Activated CD4-positive, alpha-beta memory T cell treated with anti-CD3 and anti-CD28 coated beads for 36 hours (primary cell): ENCODE data around the gene ST3GAL3. TPM values are rescaled to one million over a fixed set of nuclear protein-coding genes. Genes with fewer than 3 reads are reported as not detected.

Experiments used
- CTCF ChIA-PET: fragments of 350-600 bp; sonication (Branson Sonifier 250); formaldehyde crosslinking; loops from one replicate; lab custom pipeline; 2021; ENCODE audit warnings: antibody characterized with exemption, inconsistent platforms; lab: Charles Lee
- POLR2A ChIA-PET: fragments of 350-600 bp; sonication (Branson Sonifier 250); formaldehyde crosslinking; loops from one replicate; lab custom pipeline; 2021; ENCODE audit warnings: antibody characterized with exemption; lab: Charles Lee
- DNase-seq: peaks from one replicate; pipeline ENCODE4 v3.0.0-alpha.2; 2020
- H3K27ac Mint-ChIP-seq: one replicate; pipeline ENCODE4 v1.8.0; 2021; ENCODE audit warnings: mixed read lengths
- H3K27me3 Mint-ChIP-seq: one replicate; pipeline ENCODE4 v1.8.0; 2021; ENCODE audit warnings: mixed read lengths
- H3K36me3 Mint-ChIP-seq: one replicate; pipeline ENCODE4 v1.8.0; 2021; ENCODE audit warnings: mixed read lengths
- H3K4me1 Mint-ChIP-seq: one replicate; pipeline ENCODE4 v1.8.0; 2021; ENCODE audit warnings: low read depth, mixed read lengths
- H3K4me3 Mint-ChIP-seq: one replicate; pipeline ENCODE4 v1.8.0; 2021; ENCODE audit warnings: mild to moderate bottlenecking, mixed read lengths
- H3K9me3 Mint-ChIP-seq: one replicate; pipeline ENCODE4 v1.8.0; 2021; ENCODE audit warnings: mixed read lengths
- intact Hi-C: fragments of 100-400 bp; cut with micrococcal nuclease; formaldehyde crosslinking; loops from one replicate; pipeline ENCODE4 v1.15.1; 2023
- total RNA-seq, 2 experiments: library from RNA; stranded (reverse); gene quantifications; one replicate each; pipeline ENCODE4 v1.2.3, GENCODE V29; 2021

Gene ST3GAL3
- total RNA-seq, 2 experiments from 2014 or later, result 14.7 to 16.0 TPM

DNA sequence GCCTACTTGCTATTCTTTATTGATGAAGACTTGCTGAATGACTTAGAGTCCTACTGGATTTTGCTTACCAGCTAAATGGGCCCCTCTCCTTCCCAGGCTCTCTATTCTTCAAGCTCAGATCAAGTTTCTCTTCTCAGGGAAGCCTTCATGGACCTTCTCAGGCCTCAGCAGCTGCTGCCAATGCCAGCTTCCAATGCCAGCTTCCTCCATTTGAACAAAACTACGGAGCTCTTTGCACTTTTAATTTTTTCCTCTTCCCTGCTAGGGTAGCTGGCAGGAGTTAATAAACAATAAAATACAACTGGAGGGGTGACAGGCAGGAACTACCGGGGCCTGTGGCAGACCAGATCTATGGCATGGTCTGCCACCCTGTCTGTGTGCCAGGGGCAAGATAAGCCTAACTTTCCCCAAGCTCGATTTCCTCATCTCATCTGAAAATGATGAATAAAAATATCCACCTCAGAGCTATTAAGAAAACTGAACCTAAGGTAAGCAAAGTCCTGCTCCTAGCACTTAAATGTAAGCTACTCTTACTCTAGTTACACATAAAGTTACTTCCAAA lies 238.4 kb downstream of the ST3GAL3 start:
- no peak for DNase-seq
- CTCF ChIA-PET, result interaction anchor here (0.6 to 5.8 kb wide), 12 partner anchors 9 to 416 kb away, joined by 3 to 122 read pairs (median 6); partner anchors contain the start of genes ARTN, DPH2 and KDM4A
- Mint-ChIP-seq H3K4me3 (peak overlapping the region; percentile 88), H3K4me1 (peaks cover 41% of the 10 kb centered on the region), H3K9me3 (no peaks in the 10 kb centered on the region), H3K27ac (peak overlapping the region; percentile 87), H3K27me3 (no peaks in the 10 kb centered on the region), H3K36me3 (peaks cover 6% of the 10 kb centered on the region)
- POLR2A ChIA-PET, result interaction anchor here (0.6 to 2.3 kb wide), 5 partner anchors 11 to 239 kb away, joined by 3 to 7 read pairs (median 3); partner anchors contain the start of genes ATP6V0B, DPH2 and ST3GAL3
- intact Hi-C loops, result loop anchor here (1.0 to 5.0 kb wide), 7 partner anchors 24 to 418 kb away; partner anchors contain the start of genes ATP6V0B, KDM4A and ST3GAL3

DNA sequence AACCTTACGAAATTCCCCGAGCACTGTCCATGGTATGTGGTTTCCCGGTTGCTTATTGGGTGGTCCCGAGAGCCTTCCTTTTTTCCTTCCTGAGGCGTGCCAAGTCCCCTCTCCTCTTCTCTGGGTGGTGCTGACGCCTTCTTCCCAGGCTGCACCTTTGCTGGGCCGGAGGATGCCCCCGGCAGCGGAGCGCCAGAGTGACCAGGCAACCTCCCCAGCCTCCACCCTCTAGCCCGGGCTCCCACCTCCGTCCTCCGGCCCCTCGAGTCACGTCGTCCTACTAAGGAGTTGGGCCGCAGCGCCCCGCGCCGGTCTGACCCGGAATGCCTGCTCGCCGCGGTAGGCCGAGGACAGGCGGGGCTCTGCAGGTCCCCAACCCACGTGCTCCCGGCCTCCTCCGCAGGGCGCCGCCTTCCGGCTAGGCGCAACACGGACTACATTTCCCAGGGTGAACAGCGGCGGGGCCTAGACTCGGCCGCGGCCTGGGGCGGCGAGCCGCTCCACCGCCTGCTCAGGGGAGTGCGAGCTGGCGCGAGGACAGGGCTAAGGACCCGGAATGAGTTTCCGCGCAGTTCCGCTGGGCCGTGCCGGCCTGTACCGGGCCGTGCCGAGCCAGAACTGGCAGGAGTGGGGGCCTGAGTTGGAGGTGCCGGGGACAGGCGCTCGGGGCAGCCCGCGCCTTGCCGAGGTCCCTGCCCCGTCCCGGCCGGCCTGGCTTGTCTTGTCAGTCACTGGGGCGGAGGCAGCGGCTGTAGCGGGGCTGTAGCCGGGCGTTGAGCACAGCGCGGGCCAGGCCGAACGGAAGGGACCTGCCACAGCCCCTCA lies 239.1 kb downstream of the ST3GAL3 start, which contains the start of gene IPO13:
Gene IPO13, plus strand, starts transcription at position 715 of the 825 bp plus-strand sequence. CDS start 651 bp downstream, outside the sequence.
- CTCF ChIA-PET, result interaction anchor here (0.6 to 5.8 kb wide), 14 partner anchors 12 to 417 kb away, joined by 3 to 122 read pairs (median 6); partner anchors contain the start of genes ARTN, DPH2 and KDM4A
- Mint-ChIP-seq H3K4me3 (peak within 1 kb of the TSS; percentile 88), H3K4me1 (peaks cover 41% of the 10 kb centered on the region), H3K36me3 (peaks cover 6% of the 10 kb centered on the region), H3K27me3 (no peaks in the 10 kb centered on the region), H3K27ac (peak within 1 kb of the TSS; percentile 87), H3K9me3 (no peaks in the 10 kb centered on the region)
- intact Hi-C loops, result loop anchor here (1.0 to 5.0 kb wide), 7 partner anchors 23 to 419 kb away; partner anchors contain the start of genes ATP6V0B, KDM4A and ST3GAL3
- POLR2A ChIA-PET, result interaction anchor here (0.6 to 2.3 kb wide), 7 partner anchors 11 to 239 kb away, joined by 3 to 11 read pairs (median 3); partner anchors contain the start of genes ATP6V0B, DPH2 and ST3GAL3
- peak; percentile 98 for DNase-seq

DNA sequence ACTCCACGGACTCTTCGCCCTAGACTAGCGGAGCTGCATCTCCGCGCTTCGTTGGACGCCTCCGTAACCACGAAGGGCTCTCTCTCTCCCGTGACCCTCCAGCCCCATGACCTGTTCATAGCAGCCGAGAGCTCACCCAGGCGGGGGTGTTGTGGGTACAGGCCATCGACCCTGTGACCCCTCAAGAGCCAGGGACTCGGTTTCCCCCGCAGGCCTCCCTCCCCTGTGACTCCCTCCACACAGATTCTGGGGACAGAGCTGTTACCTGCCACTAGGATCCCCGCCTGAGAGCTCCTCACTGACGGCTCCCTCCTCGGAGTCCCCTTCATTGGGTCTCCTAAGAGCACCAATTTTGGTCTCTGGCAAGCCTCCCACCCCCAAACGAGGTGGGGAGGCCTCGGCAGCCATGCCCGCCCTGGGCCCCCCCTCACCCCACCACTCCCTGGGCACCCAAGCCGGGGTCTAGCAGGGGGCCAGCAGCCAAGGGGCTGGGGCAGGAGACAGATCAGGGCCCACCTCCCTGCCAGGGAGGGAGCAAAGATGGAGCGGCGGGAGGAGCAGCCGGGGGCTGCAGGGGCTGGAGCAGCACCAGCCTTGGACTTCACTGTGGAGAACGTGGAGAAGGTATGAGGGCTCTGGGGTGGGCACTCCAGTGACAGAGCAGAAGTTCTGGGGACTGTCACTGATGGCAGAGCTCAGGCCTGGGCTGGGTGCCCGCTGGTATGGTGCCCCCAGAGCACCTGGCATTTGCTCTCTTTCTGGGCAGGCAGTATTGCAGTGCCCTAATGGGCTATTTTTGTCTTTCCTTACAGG lies 239.9 kb downstream of the ST3GAL3 start:
- Mint-ChIP-seq H3K36me3 (peaks cover 6% of the 10 kb centered on the region), H3K4me3 (peak overlapping the region; percentile 88), H3K4me1 (peaks cover 44% of the 10 kb centered on the region), H3K27ac (peak overlapping the region; percentile 87), H3K27me3 (no peaks in the 10 kb centered on the region), H3K9me3 (no peaks in the 10 kb centered on the region)
- intact Hi-C loops, result loop anchor here (5.0 kb wide), 1 partner anchor 420 kb away; no protein-coding TSS in a partner anchor
- ChIA-PET POLR2A (interaction anchor here (0.6 to 2.3 kb wide), 5 partner anchors 12 to 1101 kb away, joined by 3 to 11 read pairs (median 3); partner anchors contain the start of genes ATP6V0B and ZNF691), CTCF (interaction anchor here (0.7 to 5.8 kb wide), 8 partner anchors 13 to 184 kb away, joined by 3 to 122 read pairs (median 8); partner anchors contain the start of genes ARTN and DPH2)
- DNase-seq, result no peak

DNA sequence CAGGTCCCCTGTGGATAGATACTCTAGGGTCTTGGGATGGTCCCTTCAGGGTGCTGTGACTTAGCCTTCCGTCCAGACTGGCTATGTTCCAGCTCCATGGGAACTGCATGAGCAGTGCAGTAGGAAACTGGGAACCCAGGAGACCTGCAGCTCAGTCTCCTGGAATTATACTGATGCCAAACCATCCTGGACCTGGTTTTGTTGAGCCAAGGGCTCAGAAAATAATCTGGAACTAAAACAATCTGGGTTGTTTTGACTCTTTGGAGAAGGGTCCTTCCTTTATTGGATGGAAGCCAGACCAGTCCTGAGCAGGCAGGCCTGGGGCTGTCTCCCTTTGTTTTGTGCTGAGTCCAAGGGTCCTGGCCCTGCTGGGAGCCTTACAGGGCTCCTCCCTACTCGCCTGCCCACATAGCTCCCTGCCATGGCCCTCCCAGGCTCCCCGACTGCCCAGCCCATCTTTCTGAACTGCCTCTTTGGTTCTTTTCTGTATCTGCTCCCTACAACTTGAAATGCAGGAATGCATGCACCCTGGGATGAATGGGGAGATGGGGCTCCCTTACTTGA lies 240.6 kb downstream of the ST3GAL3 start:
- intact Hi-C loops, result loop anchor here (5.0 kb wide), 1 partner anchor 421 kb away; no protein-coding TSS in a partner anchor
- ChIA-PET CTCF (interaction anchor here (3.2 to 5.8 kb wide), 2 partner anchors 14 to 184 kb away, joined by 18 to 122 read pairs; partner anchors contain the start of gene ARTN), POLR2A (interaction anchor here (0.9 to 2.3 kb wide), 4 partner anchors 12 to 1102 kb away, joined by 3 to 11 read pairs (median 5); partner anchors contain the start of genes ATP6V0B and ZNF691)
- no peak for DNase-seq
- H3K4me3 Mint-ChIP-seq, result peak overlapping the region; percentile 88
- no peak overlapping the region for H3K27ac Mint-ChIP-seq
- H3K9me3 Mint-ChIP-seq, result no peaks in the 10 kb centered on the region
- H3K27me3 Mint-ChIP-seq, result no peaks in the 10 kb centered on the region
- peaks cover 44% of the 10 kb centered on the region for H3K4me1 Mint-ChIP-seq
- H3K36me3 Mint-ChIP-seq, result peaks cover 6% of the 10 kb centered on the region

DNA sequence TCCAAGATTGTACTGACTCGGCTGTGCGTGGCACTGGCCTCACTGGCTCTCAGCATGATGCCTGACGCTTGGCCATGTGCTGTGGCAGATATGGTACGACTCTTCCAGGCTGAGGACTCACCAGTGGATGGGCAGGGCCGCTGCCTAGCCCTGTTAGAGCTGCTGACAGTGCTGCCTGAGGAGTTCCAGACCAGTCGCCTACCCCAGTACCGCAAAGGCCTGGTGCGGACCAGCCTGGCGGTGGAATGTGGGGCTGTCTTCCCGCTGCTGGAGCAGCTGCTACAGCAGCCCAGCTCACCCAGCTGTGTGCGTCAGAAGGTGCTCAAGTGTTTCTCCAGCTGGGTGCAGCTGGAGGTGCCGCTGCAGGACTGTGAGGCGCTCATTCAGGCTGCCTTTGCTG lies 242.3 kb downstream of the ST3GAL3 start:
- intact Hi-C loops, result loop anchor here (5.0 kb wide), 1 partner anchor 422 kb away; no protein-coding TSS in a partner anchor
- no peaks in the 10 kb centered on the region for H3K27me3 Mint-ChIP-seq

DNA sequence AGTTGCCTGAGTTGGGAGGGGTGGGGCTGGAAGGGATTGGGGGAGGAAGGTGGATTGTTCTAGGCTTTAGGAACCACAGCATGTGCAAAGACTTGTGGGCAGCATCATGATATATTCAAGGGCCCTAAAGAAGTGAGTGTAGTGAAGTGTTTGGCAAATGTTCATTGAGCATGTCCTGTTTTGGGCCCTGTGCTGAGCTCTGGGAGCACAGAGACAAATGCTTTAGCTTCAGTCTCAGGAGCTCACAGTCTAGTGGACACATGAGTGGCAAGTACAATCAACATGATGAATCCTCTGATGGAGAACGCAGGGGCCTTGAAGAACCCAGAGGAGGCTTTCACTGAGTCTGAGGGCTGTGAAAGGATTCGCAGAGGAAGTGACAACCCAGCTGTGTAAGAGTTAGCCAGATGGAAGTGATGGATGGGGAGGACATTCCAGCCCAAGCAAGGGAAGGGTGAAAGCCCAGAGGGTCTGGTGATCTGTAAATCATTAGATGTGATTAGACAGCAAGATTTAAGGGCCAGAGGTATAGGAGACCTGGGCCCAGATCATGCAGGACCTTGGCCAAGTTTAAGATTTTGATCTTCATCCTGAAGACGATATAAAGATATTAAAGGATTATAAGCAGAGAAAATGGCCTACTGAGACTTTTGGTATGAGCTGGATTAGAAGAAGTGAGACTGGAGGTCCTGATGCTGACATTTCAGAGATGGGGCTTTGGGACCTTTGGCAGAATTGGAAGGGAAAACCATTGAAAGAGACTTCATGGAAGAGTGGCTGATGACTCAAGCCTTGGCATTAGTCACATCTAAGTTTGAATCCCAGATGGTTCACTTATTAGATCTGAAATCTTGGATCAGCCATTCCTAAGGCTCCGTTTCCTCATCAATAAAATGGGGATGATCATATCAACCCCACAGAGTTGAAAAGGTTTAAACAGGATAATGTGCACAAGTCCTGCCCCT lies 244.0 kb downstream of the ST3GAL3 start:
- POLR2A ChIA-PET, result interaction anchor here (2.1 kb wide), 1 partner anchor 8 kb away, joined by 5 read pairs; no protein-coding TSS in a partner anchor
- CTCF ChIA-PET, result interaction anchor here (1.0 to 3.2 kb wide), 4 partner anchors 16 to 188 kb away, joined by 3 to 29 read pairs (median 15); partner anchors contain the start of gene ARTN

More for the DNA sequence above, 242.3 kb downstream of the ST3GAL3 start:
- ChIA-PET CTCF (interaction anchor here (2.9 to 3.2 kb wide), 2 partner anchors 14 to 186 kb away, joined by 18 to 29 read pairs; partner anchors contain the start of gene ARTN), POLR2A (interaction anchor here (2.1 kb wide), 1 partner anchor 9 kb away, joined by 5 read pairs; no protein-coding TSS in a partner anchor)
- no peak for DNase-seq
- H3K4me3 Mint-ChIP-seq, result no peak overlapping the region
- peaks cover 6% of the 10 kb centered on the region for H3K36me3 Mint-ChIP-seq
- no peaks in the 10 kb centered on the region for H3K9me3 Mint-ChIP-seq
- H3K27ac Mint-ChIP-seq, result no peak overlapping the region
- peaks cover 39% of the 10 kb centered on the region for H3K4me1 Mint-ChIP-seq

DNA sequence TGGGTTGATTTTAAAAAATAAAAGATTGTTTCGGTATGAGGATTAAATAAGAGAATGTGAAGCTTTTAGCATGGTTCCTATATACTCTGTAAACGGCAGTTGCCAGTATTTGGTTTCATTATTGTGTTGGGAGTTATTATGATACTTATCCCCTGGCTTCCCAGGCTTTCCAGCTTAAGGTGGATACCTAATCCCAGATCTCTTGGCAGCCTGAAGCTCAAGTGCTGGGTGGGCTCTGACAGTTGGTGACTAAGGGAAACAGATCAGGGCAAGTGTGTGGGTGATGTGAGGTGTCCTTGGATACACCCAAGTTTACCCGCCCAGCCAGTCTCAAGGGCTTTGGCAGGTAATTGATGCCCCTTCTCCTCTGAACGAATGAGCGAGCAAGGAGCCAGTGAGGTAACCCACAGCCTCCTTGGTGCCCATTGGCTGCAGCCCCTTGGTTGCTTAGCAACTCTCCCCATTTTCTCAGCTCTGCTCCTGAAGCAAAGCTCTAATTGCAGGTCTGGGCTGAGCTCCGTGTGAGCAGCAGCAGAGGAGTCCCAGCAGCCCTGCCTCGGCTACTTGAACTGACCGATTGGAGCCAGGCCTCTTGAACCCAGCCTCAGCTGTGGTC lies 245.5 kb downstream of the ST3GAL3 start:
- H3K4me1 Mint-ChIP-seq, result peaks cover 20% of the 10 kb centered on the region
- CTCF ChIA-PET, result interaction anchor here (2.4 kb wide), 1 partner anchor 18 kb away, joined by 12 read pairs; no protein-coding TSS in a partner anchor

More for the DNA sequence above, 244.0 kb downstream of the ST3GAL3 start:
- H3K27ac Mint-ChIP-seq, result no peak overlapping the region
- H3K27me3 Mint-ChIP-seq, result no peaks in the 10 kb centered on the region
- intact Hi-C loops, result no loop called here
- H3K4me1 Mint-ChIP-seq, result peaks cover 27% of the 10 kb centered on the region
- no peak for DNase-seq
- H3K9me3 Mint-ChIP-seq, result no peaks in the 10 kb centered on the region
- H3K36me3 Mint-ChIP-seq, result peaks cover 4% of the 10 kb centered on the region
- no peak overlapping the region for H3K4me3 Mint-ChIP-seq

DNA sequence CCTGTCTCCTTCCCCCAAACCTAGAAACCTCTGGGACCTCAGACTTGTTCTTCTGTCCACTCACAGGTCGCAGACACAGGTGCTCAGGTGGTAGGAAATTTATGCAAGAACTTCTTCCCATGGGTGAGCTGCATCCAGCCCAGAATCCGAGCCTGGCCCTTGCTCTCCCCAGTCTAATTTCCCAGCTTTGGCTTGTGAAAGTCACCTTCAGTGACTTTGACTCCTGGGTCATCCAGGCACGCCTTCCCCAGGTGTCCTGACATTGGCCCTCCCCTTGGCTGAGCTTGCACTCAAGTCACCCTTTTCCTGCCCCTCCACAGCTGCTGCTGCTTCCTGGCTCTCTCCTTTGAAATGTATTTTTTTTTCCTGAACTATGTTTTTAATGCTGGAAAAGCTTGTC lies 246.0 kb downstream of the ST3GAL3 start:
- H3K4me3 Mint-ChIP-seq, result no peak overlapping the region
- ChIA-PET CTCF (interaction anchor here (2.4 kb wide), 1 partner anchor 18 kb away, joined by 12 read pairs; no protein-coding TSS in a partner anchor), POLR2A (no interaction called here)
- no peaks in the 10 kb centered on the region for H3K27me3 Mint-ChIP-seq
- H3K36me3 Mint-ChIP-seq, result peaks cover 3% of the 10 kb centered on the region
- intact Hi-C loops, result no loop called here
- H3K9me3 Mint-ChIP-seq, result no peaks in the 10 kb centered on the region
- H3K4me1 Mint-ChIP-seq, result peaks cover 15% of the 10 kb centered on the region
- no peak overlapping the region for H3K27ac Mint-ChIP-seq
- no peak for DNase-seq

More for the DNA sequence above, 245.5 kb downstream of the ST3GAL3 start:
- no peak for DNase-seq
- Mint-ChIP-seq H3K27ac (no peak overlapping the region), H3K36me3 (peaks cover 3% of the 10 kb centered on the region), H3K9me3 (no peaks in the 10 kb centered on the region), H3K27me3 (no peaks in the 10 kb centered on the region), H3K4me3 (no peak overlapping the region)
- intact Hi-C loops, result no loop called here
- POLR2A ChIA-PET, result no interaction called here

DNA sequence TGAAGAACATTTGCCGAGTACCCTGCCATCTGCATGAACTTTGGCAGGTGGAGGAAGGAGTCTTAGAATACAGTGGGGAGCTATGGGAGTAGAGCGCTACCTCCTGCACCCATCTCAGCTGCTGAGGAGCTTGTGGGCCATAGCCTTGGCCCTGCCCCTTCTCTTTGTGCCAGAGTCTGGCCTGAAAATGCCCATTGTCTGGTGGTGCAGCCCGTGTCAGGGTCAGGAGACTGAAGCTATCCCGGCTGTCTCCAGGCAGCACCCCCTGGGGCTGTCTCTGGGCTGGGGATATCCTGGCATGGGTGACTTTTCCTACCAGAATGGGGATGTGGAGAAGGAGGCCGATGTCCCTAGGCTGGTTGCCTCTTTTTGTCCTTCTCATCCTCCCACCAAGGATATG lies 246.7 kb downstream of the ST3GAL3 start:
- intact Hi-C loops, result no loop called here
- POLR2A ChIA-PET, result no interaction called here
- Mint-ChIP-seq H3K36me3 (peaks cover 3% of the 10 kb centered on the region), H3K27me3 (no peaks in the 10 kb centered on the region), H3K4me3 (no peak overlapping the region), H3K9me3 (no peaks in the 10 kb centered on the region), H3K4me1 (peaks cover 9% of the 10 kb centered on the region), H3K27ac (no peak overlapping the region)
- DNase-seq, result no peak
- CTCF ChIA-PET, result no interaction called here
